ENCODE data around the gene NEK10.

The NEK10 gene

GRCh38 chr3:27097182-27097581 lies 272.0 kb downstream of the NEK10 start:
- DNase-seq (ENCODE audit: low read depth, low spot score): no peak

- no peak for DNase-seq (ENCODE audit: low read depth, low spot score)
Measured at GRCh38 chr3:27095553-27096222, 273.5 kb downstream of the NEK10 start.

- no peak for DNase-seq (ENCODE audit: low read depth, low spot score)
Measured at GRCh38 chr3:27094721-27095120, 274.5 kb downstream of the NEK10 start.

GRCh38 chr3:27093771-27094170 lies 275.4 kb downstream of the NEK10 start:
- no peak for DNase-seq (ENCODE audit: low read depth, low spot score)

- DNase-seq (ENCODE audit: low read depth, low spot score): no peak
Measured at GRCh38 chr3:27090275-27091041, 278.7 kb downstream of the NEK10 start.

- DNase-seq (ENCODE audit: low read depth, low spot score): no peak
Measured at GRCh38 chr3:27089645-27090044, 279.5 kb downstream of the NEK10 start.

- no peak for DNase-seq (ENCODE audit: low read depth, low spot score)
Measured at GRCh38 chr3:27089068-27089467, 280.1 kb downstream of the NEK10 start.

GRCh38 chr3:27085829-27086730 lies 283.1 kb downstream of the NEK10 start:
- DNase-seq (ENCODE audit: low read depth, low spot score): no peak

- no peak for DNase-seq (ENCODE audit: low read depth, low spot score)
Measured at GRCh38 chr3:27081992-27082607, 287.1 kb downstream of the NEK10 start.

GRCh38 chr3:27081566-27081965 lies 287.6 kb downstream of the NEK10 start:
- no peak for DNase-seq (ENCODE audit: low read depth, low spot score)

- DNase-seq (ENCODE audit: low read depth, low spot score): no peak
Measured at GRCh38 chr3:27080258-27080525, 289.0 kb downstream of the NEK10 start.

GRCh38 chr3:27079427-27080257 lies 289.5 kb downstream of the NEK10 start:
- DNase-seq (ENCODE audit: low read depth, low spot score): no peak

GRCh38 chr3:27078246-27078913 lies 290.8 kb downstream of the NEK10 start:
- no peak for DNase-seq (ENCODE audit: low read depth, low spot score)

- no peak for DNase-seq (ENCODE audit: low read depth, low spot score)
Measured at GRCh38 chr3:27076815-27077630, 292.2 kb downstream of the NEK10 start.

GRCh38 chr3:27074914-27075313 lies 294.3 kb downstream of the NEK10 start:
- no peak for DNase-seq (ENCODE audit: low read depth, low spot score)

GRCh38 chr3:27073912-27074311 lies 295.3 kb downstream of the NEK10 start:
- DNase-seq (ENCODE audit: low read depth, low spot score): no peak

GRCh38 chr3:27072810-27073651 lies 296.2 kb downstream of the NEK10 start:
- DNase-seq (ENCODE audit: low read depth, low spot score): no peak

- no peak for DNase-seq (ENCODE audit: low read depth, low spot score)
Measured at GRCh38 chr3:27060336-27060735, 308.8 kb downstream of the NEK10 start.

Data from activated naive CD8-positive, alpha-beta T cell treated with anti-CD3 and anti-CD28 coated beads, Interleukin-2, amount 50 U/mL, for 16 hours (primary cell).